ENCODE results near the gene CCDC116. TPM values are rescaled to one million over a fixed set of nuclear protein-coding genes. Genes with fewer than 3 reads are reported as not detected.
"Not testable (repeated sequence)": the region's sequence is repeated elsewhere in the genome, so short reads cannot be mapped to it uniquely, and the experiment has no call there.

CCDC116 gene
- total RNA-seq, 2 donors from 2014 or later = 0.22 to 0.51 TPM

DNA sequence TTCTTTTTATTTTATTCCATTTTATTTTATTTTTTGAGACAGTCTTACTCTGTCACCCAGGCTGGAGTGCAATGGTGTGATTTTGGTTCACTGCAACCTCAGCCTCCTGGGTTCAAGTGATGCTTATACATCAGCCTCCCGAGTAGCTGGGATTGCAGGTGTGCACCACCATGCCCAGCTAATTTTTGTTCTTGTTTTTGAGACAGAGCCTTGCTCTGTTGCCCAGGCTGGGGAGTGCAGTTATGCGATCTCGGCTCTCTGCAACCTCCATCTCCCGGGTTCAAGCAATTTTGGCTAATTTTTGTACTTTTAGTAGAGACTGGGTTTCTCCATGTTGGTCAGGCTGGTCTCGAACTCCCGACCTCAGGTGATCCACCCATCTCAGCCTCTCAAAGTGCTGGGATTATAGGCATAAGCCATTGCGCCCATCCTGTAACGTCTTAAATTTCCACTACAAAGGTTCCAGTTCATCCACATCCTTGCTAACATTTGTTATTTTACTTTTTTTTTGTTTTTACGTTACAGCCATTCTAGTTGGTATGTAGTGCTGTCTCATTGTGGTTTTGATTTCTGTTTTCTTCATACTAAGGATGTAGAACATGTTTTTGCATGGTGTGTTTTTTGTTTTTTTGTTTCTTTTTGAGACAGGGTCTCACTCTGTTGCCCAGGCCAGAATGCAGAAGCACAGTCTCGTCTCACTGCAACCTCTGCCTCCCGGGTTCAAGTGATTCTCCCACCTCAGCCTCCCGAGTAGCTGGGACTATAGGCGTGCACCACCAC, 36.0 kb upstream of the CCDC116 start:
- not testable (repeated sequence) for H3K4me3 Mint-ChIP-seq; ATAC-seq (replicated peaks in 1 of 2); DNase-seq; H3K9me3 Mint-ChIP-seq; H3K27ac Mint-ChIP-seq; H3K27me3 Mint-ChIP-seq (ENCODE audit: low read depth)
- peaks cover 38% of the 10 kb centered on the region for H3K4me1 Mint-ChIP-seq (ENCODE audit: low read depth)
- H3K36me3 Mint-ChIP-seq (ENCODE audit: insufficient read depth in 2 of 2) = peaks cover 16 to 42% of the 10 kb centered on the region in 2 donors

DNA sequence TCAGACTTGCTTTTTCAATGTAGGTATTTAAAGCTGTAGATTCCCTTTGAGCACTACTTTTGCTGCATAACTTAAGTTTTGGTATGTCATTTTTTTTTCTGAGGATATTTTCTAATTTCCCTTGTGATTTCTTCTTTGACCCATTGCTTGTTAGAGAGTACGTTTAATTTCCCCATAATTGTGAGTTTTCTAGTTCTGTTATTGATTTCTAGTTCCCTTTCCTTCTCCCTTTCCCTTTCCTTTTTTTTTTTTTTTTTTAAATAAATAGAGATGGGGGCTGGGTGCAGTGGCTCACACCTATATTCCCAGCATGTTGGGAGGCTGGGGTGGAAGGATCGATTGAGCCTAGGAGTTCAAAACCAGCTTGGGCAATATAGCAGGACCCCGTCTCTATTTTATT, 34.3 kb upstream of the CCDC116 start:
- no peaks in the 10 kb centered on the region for H3K27me3 Mint-ChIP-seq (ENCODE audit: low read depth)
- H3K4me3 Mint-ChIP-seq = no peak overlapping the region
- peak overlapping the region; percentile 52 for H3K27ac Mint-ChIP-seq
- ATAC-seq (replicated peaks in 1 of 2) = no peak
- DNase-seq = no peak
- H3K9me3 Mint-ChIP-seq = no peaks in the 10 kb centered on the region
- peaks cover 15 to 45% of the 10 kb centered on the region in 2 donors for H3K36me3 Mint-ChIP-seq (ENCODE audit: insufficient read depth in 2 of 2)
- H3K4me1 Mint-ChIP-seq (ENCODE audit: low read depth) = peaks cover 38% of the 10 kb centered on the region

DNA sequence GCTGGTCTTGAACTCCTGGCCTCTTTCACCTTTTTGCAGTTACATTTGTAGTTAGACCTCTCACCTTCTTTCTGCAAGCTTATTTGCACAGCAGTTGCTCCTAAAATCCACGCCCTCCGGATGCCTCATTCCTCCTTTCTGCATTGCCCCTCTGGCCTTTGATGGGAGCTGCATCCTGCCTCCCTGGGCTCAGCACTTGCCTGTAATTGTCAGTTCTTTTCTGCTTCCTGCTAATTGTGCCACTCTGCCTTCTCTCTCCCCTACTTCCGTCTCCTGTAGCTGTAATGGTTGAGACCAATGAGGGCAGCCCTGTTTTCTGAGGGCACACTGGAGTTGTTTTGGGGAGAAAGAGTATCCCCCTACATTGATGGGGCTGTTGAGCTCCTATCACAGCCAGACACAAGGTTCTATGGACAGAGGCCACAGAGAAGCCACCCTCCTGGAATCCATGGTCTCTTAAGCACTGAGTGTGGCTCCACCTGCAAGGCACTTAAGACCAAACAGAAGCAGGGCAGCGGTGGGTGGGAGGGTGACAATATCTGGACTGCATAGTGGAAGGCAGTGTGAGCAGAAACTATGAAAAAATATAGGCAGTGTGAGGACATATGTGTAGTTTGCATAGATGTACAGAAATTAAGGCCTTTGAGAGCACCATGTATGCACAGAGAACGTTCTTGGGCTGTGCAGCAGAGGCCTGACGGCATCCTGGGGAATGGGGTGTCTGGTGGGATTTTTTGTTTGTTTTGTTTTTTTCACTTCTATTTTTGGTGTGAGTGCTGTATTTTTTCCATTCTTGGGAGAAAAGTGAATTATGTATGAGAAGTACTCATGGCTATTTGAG, 33.3 kb upstream of the CCDC116 start:
- no peak for DNase-seq
- Mint-ChIP-seq H3K27ac (peak overlapping the region; percentile 85), H3K4me1 (ENCODE audit: low read depth) (peaks cover 29% of the 10 kb centered on the region), H3K36me3 (ENCODE audit: insufficient read depth in 2 of 2) (peaks cover 9 to 35% of the 10 kb centered on the region in 2 donors), H3K27me3 (ENCODE audit: low read depth) (no peaks in the 10 kb centered on the region), H3K4me3 (no peak overlapping the region), H3K9me3 (no peaks in the 10 kb centered on the region)
- no peak for ATAC-seq (replicated peaks in 1 of 2)

DNA sequence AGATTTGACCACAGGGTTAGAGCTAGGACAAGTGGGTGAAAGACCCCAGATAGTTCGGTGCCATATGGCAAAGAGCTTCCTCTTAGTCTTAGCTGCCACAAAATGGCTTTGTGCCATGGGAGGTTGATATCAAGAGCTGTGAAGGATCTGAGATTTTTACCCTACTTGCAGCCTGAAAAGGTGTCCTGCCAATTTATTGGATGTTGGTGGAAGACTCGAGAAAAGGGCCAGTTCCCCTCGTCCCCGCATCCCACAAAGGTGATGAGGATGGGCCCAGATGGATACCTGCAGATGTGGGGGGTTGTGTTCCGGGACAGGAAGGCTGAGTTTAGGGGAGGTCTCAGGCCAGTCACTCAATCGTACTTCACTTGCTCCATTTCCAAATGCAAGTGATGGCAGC, 30.0 kb upstream of the CCDC116 start:
- ATAC-seq (replicated peaks in 1 of 2) = no peak
- DNase-seq = no peak
- Mint-ChIP-seq H3K36me3 (ENCODE audit: insufficient read depth in 2 of 2) (peaks cover 5 to 16% of the 10 kb centered on the region in 2 donors), H3K9me3 (no peaks in the 10 kb centered on the region), H3K4me1 (ENCODE audit: low read depth) (peaks cover 46% of the 10 kb centered on the region), H3K27ac (no peak overlapping the region), H3K27me3 (ENCODE audit: low read depth) (no peaks in the 10 kb centered on the region), H3K4me3 (no peak overlapping the region)

DNA sequence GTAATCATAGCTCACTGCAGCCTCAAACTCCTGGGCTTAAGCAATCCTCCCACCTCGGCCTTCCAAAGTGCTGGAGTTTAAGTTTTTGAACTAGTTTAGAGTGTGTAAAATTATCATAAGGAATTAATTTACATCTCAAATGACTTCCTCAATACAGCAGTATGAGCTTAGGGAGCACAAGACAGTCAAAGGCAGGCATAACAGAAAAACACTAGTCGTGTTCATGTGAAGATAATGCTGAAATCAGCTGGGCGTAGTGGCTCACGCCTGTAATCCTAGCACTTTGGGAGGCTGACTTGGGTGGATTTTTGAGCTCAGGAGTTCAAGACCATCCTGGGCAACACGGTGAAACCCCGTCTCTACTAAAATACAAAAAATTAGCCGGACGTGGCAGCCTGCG, 28.6 kb upstream of the CCDC116 start:
- Mint-ChIP-seq H3K4me1 (ENCODE audit: low read depth) (peaks cover 43% of the 10 kb centered on the region), H3K27ac (peak overlapping the region; percentile 54), H3K4me3 (no peak overlapping the region), H3K27me3 (ENCODE audit: low read depth) (no peaks in the 10 kb centered on the region), H3K36me3 (ENCODE audit: insufficient read depth in 2 of 2) (peaks cover 5 to 11% of the 10 kb centered on the region in 2 donors), H3K9me3 (no peaks in the 10 kb centered on the region)
- ATAC-seq (replicated peaks in 1 of 2) = no peak
- no peak for DNase-seq

DNA sequence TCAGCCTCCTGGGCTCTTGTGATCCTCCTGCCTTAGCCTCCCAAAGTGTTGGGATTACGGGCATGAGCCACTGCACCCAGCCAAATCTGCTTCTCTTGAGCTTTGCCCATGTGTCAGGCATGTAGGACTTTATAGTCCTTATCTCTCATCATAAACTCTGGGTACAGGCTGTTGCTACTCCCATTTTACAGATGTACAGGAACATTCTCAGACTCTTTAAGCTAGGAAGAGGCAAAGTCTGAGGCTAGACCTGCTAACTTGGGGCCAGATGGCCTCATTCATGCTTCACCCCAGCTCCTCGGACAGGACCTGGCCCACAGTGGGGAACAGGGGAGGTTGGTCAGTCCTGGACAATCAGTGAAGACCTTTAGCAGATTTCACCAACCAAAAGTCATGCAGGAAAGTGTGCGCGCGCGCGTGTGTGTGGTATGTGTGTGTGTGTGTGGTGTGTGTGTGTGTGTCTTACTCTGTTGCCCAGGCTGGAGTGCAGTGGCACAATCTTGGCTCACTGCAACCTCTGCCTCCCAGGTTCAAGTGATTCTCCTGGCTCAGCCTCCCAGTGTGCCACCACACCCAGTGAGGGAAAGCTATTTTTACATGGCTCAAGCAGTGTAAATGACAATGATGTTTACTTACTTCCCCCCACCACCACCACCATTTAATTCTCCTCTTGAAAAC, 26.5 kb upstream of the CCDC116 start:
- Mint-ChIP-seq H3K4me3 (no peak overlapping the region), H3K36me3 (ENCODE audit: insufficient read depth in 2 of 2) (peaks cover 2 to 7% of the 10 kb centered on the region in 2 donors), H3K9me3 (no peaks in the 10 kb centered on the region), H3K4me1 (ENCODE audit: low read depth) (peaks cover 39% of the 10 kb centered on the region), H3K27me3 (ENCODE audit: low read depth) (no peaks in the 10 kb centered on the region), H3K27ac (peak overlapping the region; percentile 11)
- ATAC-seq (replicated peaks in 1 of 2) (no peak), DNase-seq (no peak)

DNA sequence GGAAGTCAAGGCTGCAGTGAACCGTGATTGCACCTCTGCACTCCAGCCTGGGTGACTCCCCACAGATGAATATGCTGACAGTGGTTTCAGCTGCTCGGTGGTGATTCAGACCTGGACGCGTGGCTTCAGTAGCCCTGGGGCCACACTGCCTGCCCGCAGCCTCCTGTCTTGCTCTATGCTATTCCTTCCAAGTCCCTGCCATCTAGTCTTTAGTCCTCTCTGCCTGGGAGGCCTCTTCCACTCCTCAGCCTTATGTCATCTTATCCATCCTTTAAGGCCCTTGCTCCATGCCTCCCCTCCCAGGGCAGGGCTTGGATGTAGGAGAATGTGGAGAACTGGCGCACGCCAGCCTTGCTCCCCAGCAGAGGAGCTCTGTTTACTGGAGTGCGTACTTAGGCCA, 25.8 kb upstream of the CCDC116 start:
- Mint-ChIP-seq H3K4me1 (ENCODE audit: low read depth) (peaks cover 43% of the 10 kb centered on the region), H3K27me3 (ENCODE audit: low read depth) (no peaks in the 10 kb centered on the region), H3K27ac (no peak overlapping the region), H3K36me3 (ENCODE audit: insufficient read depth in 2 of 2) (peaks cover 2 to 7% of the 10 kb centered on the region in 2 donors), H3K9me3 (no peaks in the 10 kb centered on the region), H3K4me3 (no peak overlapping the region)
- DNase-seq (no peak), ATAC-seq (replicated peaks in 1 of 2) (peak in 1 of 2 donors; percentile 62)

DNA sequence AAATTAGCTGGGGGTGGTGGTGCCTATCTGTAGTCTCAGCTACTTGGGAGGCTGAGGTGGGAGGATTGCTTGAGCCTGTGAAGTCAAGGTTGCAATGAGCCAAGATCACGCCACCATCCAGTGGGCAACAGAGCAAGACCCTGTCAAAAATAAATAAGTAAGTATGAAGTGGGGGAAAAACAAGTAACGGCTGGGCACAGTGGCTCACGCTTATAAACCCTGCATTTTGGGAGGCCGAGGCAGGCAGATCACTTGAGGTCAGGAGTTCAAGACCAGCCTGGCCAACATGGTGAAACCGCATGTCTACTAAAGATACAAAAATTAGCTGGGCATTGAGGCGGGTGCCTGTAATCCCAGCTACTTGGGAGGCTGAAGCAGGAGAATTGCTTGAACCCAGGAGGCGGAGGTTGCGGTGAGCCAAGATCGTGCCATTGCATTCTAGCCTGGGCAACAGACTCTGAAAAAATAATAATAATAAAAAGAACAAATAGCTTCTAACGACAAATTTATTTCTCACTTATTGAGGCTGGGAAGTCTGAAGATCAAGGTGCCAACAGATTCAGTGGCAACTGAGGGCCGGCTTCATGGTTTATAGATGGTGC, 22.9 kb upstream of the CCDC116 start:
- H3K27me3 Mint-ChIP-seq (ENCODE audit: low read depth); H3K4me3 Mint-ChIP-seq; DNase-seq; ATAC-seq (replicated peaks in 1 of 2); H3K36me3 Mint-ChIP-seq (ENCODE audit: insufficient read depth in 2 of 2); H3K9me3 Mint-ChIP-seq: not testable (repeated sequence)
- Mint-ChIP-seq H3K27ac (peak overlapping the region; percentile 52), H3K4me1 (ENCODE audit: low read depth) (peaks cover 40% of the 10 kb centered on the region)

DNA sequence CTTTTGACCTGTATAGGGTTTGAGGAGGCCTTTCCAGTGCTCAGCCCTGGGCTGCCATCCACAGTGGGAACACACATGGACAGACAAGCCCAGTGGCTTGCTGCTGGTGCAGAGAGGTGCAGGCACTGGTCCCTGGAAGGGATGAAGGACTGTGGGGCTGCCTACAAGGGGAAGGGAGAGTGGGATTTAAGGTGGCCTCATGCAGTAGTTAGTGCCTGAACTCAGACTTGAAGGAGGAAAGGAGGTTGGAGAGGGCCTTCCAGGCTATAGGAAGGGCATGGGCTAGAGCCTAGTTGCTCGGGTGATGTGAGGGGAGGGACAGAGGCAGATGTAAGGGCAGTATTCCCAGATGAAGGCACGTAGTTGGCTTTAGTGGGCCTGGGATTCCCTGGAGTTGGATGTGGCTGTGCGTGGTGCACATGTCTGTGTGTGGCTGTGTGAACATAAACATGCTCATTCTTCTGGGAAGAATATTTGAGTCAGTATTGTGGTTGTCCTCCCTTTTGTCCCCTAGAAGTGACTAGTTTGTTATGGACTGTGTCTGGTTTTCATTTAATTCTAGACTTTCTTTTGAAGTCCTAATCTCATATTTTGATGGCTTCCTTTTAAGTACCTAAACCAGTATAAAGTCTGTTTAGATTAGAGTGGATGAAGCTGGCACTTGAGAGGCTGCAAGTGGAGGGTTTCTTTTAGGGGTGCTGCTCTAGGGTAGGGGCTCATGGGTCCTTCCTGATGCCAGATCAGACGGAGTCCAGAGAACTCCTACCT, 21.2 kb upstream of the CCDC116 start:
- no peak overlapping the region for H3K27ac Mint-ChIP-seq
- peaks cover 6 to 14% of the 10 kb centered on the region in 2 donors for H3K36me3 Mint-ChIP-seq (ENCODE audit: insufficient read depth in 2 of 2)
- H3K27me3 Mint-ChIP-seq (ENCODE audit: low read depth) = no peaks in the 10 kb centered on the region
- no peak overlapping the region for H3K4me3 Mint-ChIP-seq
- ATAC-seq (replicated peaks in 1 of 2) (no peak), DNase-seq (no peak)
- H3K9me3 Mint-ChIP-seq = no peaks in the 10 kb centered on the region
- peaks cover 31% of the 10 kb centered on the region for H3K4me1 Mint-ChIP-seq (ENCODE audit: low read depth)

DNA sequence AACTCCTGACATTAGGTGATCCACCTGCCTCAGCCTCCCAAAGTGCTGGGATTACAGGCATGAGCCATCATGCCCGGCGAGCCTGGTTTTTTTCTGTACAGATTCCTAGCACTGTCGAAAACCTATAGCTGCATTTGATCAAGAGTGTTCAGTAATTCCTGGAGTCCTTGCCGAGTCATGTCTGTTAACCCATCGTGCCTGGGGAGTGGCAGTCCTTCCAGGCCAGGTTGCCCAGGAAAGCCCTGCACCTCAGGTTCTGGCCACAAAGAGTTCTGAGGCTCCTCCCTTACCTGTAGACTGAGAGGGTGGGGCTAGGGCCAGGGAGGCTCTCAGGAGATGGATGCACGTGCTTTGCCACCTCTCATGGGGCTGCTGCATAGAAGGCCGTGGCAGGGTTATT, 19.7 kb upstream of the CCDC116 start:
- Mint-ChIP-seq H3K27ac (no peak overlapping the region), H3K4me3 (no peak overlapping the region), H3K27me3 (ENCODE audit: low read depth) (no peaks in the 10 kb centered on the region), H3K4me1 (ENCODE audit: low read depth) (peaks cover 19% of the 10 kb centered on the region), H3K36me3 (ENCODE audit: insufficient read depth in 2 of 2) (peaks cover 6 to 15% of the 10 kb centered on the region in 2 donors), H3K9me3 (no peaks in the 10 kb centered on the region)
- ATAC-seq (replicated peaks in 1 of 2) = no peak
- no peak for DNase-seq

DNA sequence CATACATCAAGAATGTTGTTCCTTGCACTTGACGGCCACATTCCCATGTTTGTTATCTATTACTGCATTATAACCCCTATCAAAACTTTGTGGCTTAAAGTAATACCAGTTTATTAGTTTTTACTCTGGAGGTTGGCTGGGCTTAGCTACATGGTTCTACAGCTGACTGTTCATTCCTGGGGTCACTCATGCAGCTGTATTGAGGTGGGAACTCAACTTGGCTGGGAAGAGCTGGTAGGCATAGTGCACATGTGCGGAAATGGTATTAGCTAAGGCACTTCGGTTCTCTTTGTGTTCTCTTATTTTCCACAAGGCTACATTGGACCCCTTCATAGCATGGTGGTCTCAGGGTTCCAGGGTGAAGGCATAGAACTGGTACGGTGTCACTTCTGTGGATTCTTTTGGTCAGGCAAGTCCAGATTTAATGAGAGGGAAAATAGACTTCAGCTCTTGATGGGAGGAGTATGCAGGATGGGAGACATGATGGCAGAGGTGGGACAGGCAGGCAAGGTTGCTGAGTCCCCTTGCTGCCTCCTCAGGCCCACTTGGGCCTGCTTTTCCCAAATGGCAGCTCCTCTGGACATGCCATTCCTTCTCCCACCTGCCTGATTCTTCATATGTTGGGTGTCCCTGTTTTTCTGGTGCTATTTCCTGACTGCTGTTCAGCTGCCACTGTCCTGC, 18.9 kb upstream of the CCDC116 start:
- Mint-ChIP-seq H3K36me3 (ENCODE audit: insufficient read depth in 2 of 2) (peaks cover 6 to 15% of the 10 kb centered on the region in 2 donors), H3K4me1 (ENCODE audit: low read depth) (peaks cover 17% of the 10 kb centered on the region), H3K9me3 (no peaks in the 10 kb centered on the region), H3K27me3 (ENCODE audit: low read depth) (no peaks in the 10 kb centered on the region), H3K27ac (no peak overlapping the region), H3K4me3 (no peak overlapping the region)
- DNase-seq (no peak), ATAC-seq (replicated peaks in 1 of 2) (no peak)

DNA sequence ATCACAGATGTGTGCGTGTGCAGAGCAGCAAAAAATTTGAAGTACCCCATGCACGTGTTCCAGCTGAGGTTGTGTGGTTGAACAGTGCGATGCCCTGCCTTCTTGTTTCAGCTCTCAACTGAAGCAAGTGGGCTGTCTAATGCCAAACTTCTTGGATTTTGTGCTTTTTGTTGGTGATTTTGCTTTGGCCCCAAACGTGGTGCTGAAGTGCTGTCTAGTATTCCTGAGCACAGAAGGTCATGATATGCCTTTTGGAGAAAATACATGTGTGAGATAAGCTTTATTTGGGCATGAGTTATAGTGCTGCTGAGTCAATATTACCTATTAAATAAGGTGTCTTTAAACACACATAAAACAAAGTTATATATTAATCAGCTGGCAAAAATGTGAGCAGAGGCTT, 16.8 kb upstream of the CCDC116 start:
- H3K4me1 Mint-ChIP-seq (ENCODE audit: low read depth) = peaks cover 19% of the 10 kb centered on the region
- peaks cover 5 to 17% of the 10 kb centered on the region in 2 donors for H3K36me3 Mint-ChIP-seq (ENCODE audit: insufficient read depth in 2 of 2)
- H3K4me3 Mint-ChIP-seq = no peak overlapping the region
- no peaks in the 10 kb centered on the region for H3K27me3 Mint-ChIP-seq (ENCODE audit: low read depth)
- H3K27ac Mint-ChIP-seq = no peak overlapping the region
- no peak for ATAC-seq (replicated peaks in 1 of 2)
- DNase-seq = no peak
- no peaks in the 10 kb centered on the region for H3K9me3 Mint-ChIP-seq
